Stimulated activated naive CD8-positive, alpha-beta T cell treated with anti-CD3 and anti-CD28 coated beads, Interleukin-15, Interleukin-2, amounts not matched to agents 100 ng/mL and 50 ng/mL, for 24 hours (primary cell): ENCODE data around the gene DDC.

Experiments
- H3K27ac Mint-ChIP-seq: one replicate; pipeline ENCODE4 v1.8.0; 2021; ENCODE audit warnings: mild to moderate bottlenecking, mixed read lengths
- H3K27me3 Mint-ChIP-seq: one replicate; pipeline ENCODE4 v1.8.0; 2021; ENCODE audit warnings: mixed read lengths
- H3K36me3 Mint-ChIP-seq: one replicate; pipeline ENCODE4 v1.8.0; 2021; ENCODE audit warnings: low read depth, mixed read lengths
- H3K4me1 Mint-ChIP-seq: one replicate; pipeline ENCODE4 v1.8.0; 2021; ENCODE audit warnings: low read depth, mixed read lengths
- H3K4me3 Mint-ChIP-seq: one replicate; pipeline ENCODE4 v1.8.0; 2021; ENCODE audit warnings: mild to moderate bottlenecking, mixed read lengths
- H3K9me3 Mint-ChIP-seq: one replicate; pipeline ENCODE4 v1.8.0; 2021; ENCODE audit warnings: mixed read lengths

DDC gene

GRCh38 chr7:50502001-50502684 is 63.1 kb downstream of the DDC start:
- Mint-ChIP-seq H3K4me1 (peaks cover 3% of the 10 kb centered on the region), H3K27me3 (peaks cover 9% of the 10 kb centered on the region), H3K27ac (no peak overlapping the region), H3K4me3 (no peak overlapping the region), H3K9me3 (no peaks in the 10 kb centered on the region), H3K36me3 (no peaks in the 10 kb centered on the region)

DNA sequence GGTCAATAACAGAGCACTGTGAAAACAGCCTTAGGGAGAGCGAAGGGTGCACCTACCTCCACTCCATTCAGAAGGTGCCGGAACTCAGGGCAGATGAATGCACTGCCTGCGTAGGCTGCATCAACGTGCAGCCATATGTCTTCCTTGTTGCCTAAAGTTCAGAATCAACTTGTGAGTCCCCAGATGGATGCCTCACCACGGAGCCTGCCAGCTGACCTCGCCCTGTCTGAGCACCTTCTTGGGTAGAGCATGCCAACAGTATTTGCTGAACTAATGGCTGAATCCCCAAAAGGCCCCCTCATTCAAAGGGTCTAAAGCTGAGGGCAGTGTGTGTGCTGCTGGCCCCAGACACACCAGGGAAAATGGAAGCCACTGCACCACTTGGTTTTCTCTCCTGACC is 66.1 kb downstream of the DDC start:
- H3K27ac Mint-ChIP-seq: no peak overlapping the region
- H3K27me3 Mint-ChIP-seq: peaks cover 14% of the 10 kb centered on the region
- H3K4me3 Mint-ChIP-seq: no peak overlapping the region
- no peaks in the 10 kb centered on the region for H3K36me3 Mint-ChIP-seq
- H3K9me3 Mint-ChIP-seq: no peaks in the 10 kb centered on the region
- H3K4me1 Mint-ChIP-seq: peaks cover 6% of the 10 kb centered on the region

GRCh38 chr7:50497968-50498367 is 67.2 kb downstream of the DDC start:
- H3K4me1 Mint-ChIP-seq: peaks cover 6% of the 10 kb centered on the region
- H3K36me3 Mint-ChIP-seq: no peaks in the 10 kb centered on the region
- H3K4me3 Mint-ChIP-seq: no peak overlapping the region
- peaks cover 14% of the 10 kb centered on the region for H3K27me3 Mint-ChIP-seq
- no peaks in the 10 kb centered on the region for H3K9me3 Mint-ChIP-seq
- no peak overlapping the region for H3K27ac Mint-ChIP-seq

GRCh38 chr7:50497068-50497642 is 68.0 kb downstream of the DDC start:
- Mint-ChIP-seq H3K36me3 (no peaks in the 10 kb centered on the region), H3K9me3 (no peaks in the 10 kb centered on the region), H3K27me3 (peaks cover 14% of the 10 kb centered on the region), H3K27ac (no peak overlapping the region), H3K4me3 (no peak overlapping the region), H3K4me1 (peaks cover 6% of the 10 kb centered on the region)

DNA sequence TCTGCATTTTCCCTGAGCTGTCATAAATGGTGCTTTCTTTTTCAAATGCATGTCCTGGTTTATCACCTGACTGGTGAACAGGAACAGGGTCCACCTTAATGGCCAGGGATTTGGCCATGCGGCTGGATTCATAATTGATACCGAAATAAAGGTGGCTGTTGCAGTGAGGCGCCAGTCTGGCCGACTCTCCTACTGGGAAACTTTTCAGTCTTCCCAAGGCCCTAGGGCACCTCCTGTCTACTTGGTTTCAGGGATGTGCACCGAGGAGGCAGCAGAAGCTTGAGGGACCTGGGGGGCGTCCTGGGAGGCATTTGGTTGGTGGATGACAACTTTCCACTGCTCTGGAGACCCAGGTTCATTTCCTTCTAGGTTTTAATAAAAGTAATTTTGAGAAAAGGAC is 68.6 kb downstream of the DDC start:
- peaks cover 14% of the 10 kb centered on the region for H3K27me3 Mint-ChIP-seq
- no peak overlapping the region for H3K4me3 Mint-ChIP-seq
- no peaks in the 10 kb centered on the region for H3K36me3 Mint-ChIP-seq
- H3K4me1 Mint-ChIP-seq: peaks cover 6% of the 10 kb centered on the region
- no peaks in the 10 kb centered on the region for H3K9me3 Mint-ChIP-seq
- H3K27ac Mint-ChIP-seq: no peak overlapping the region

GRCh38 chr7:50495746-50496145 is 69.5 kb downstream of the DDC start:
- Mint-ChIP-seq H3K27ac (no peak overlapping the region), H3K4me3 (no peak overlapping the region), H3K27me3 (peaks cover 18% of the 10 kb centered on the region), H3K4me1 (peaks cover 6% of the 10 kb centered on the region), H3K9me3 (no peaks in the 10 kb centered on the region), H3K36me3 (no peaks in the 10 kb centered on the region)

- Mint-ChIP-seq H3K4me3 (no peak overlapping the region), H3K4me1 (peaks cover 6% of the 10 kb centered on the region), H3K27ac (no peak overlapping the region), H3K36me3 (no peaks in the 10 kb centered on the region), H3K27me3 (peaks cover 14% of the 10 kb centered on the region), H3K9me3 (no peaks in the 10 kb centered on the region)
These were observed 72.3 kb downstream of the DDC start for GRCh38 chr7:50492770-50493519.

- Mint-ChIP-seq H3K9me3 (no peaks in the 10 kb centered on the region), H3K27me3 (peaks cover 6% of the 10 kb centered on the region), H3K4me3 (no peak overlapping the region), H3K27ac (no peak overlapping the region), H3K4me1 (peaks cover 1% of the 10 kb centered on the region), H3K36me3 (no peaks in the 10 kb centered on the region)
These were observed 73.3 kb downstream of the DDC start for GRCh38 chr7:50491943-50492342.

DNA sequence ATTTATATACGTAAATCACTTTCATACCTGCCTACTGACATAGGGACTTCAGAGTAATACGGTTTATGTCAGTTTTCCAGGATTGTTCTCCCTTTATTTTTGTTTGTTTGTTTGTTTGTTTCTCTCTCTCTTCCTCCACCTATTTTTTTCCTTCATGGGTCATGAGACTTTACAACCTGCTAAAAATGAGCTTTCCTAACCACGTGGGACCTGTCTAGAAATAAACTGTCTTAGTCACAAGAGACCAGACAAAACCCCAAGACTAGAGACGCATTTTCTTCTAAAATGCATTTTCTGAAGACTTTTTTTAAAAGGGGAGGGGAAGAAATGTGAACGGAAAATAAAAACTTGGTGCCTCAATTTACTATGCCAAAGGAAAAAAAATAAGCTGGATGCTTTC is 74.0 kb downstream of the DDC start:
- no peaks in the 10 kb centered on the region for H3K4me1 Mint-ChIP-seq
- H3K4me3 Mint-ChIP-seq: no peak overlapping the region
- H3K27me3 Mint-ChIP-seq: peaks cover 4% of the 10 kb centered on the region
- no peaks in the 10 kb centered on the region for H3K36me3 Mint-ChIP-seq
- no peak overlapping the region for H3K27ac Mint-ChIP-seq
- H3K9me3 Mint-ChIP-seq: no peaks in the 10 kb centered on the region

- Mint-ChIP-seq H3K4me1 (no peaks in the 10 kb centered on the region), H3K27ac (no peak overlapping the region), H3K4me3 (no peak overlapping the region), H3K36me3 (no peaks in the 10 kb centered on the region), H3K9me3 (no peaks in the 10 kb centered on the region), H3K27me3 (peaks cover 4% of the 10 kb centered on the region)
These were observed 76.8 kb downstream of the DDC start for GRCh38 chr7:50488379-50488778.

GRCh38 chr7:50486512-50486911 is 78.7 kb downstream of the DDC start:
- Mint-ChIP-seq H3K9me3 (no peaks in the 10 kb centered on the region), H3K27me3 (peaks cover 4% of the 10 kb centered on the region), H3K36me3 (no peaks in the 10 kb centered on the region), H3K4me1 (no peaks in the 10 kb centered on the region), H3K4me3 (no peak overlapping the region), H3K27ac (no peak overlapping the region)

DNA sequence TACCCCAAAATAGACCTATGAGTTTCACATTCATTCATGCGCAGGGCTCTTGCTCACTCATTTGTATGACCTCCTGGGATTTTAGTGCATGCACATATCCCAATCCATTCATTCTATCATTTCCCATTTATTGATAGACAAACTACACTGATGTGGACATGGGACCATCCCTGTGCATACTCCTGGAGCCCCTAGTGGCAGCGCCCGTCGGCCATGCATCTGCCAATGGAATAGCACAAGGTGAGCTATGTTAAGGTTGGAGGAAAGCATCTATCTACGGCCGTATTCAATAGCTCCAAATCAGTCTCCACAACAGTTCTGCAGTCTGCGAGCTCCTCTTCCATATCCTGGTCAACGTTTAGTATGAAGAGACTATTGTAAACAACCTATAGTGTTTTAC is 83.3 kb downstream of the DDC start:
- no peaks in the 10 kb centered on the region for H3K9me3 Mint-ChIP-seq
- no peak overlapping the region for H3K4me3 Mint-ChIP-seq
- no peaks in the 10 kb centered on the region for H3K4me1 Mint-ChIP-seq
- no peaks in the 10 kb centered on the region for H3K27me3 Mint-ChIP-seq
- no peak overlapping the region for H3K27ac Mint-ChIP-seq
- no peaks in the 10 kb centered on the region for H3K36me3 Mint-ChIP-seq

DNA sequence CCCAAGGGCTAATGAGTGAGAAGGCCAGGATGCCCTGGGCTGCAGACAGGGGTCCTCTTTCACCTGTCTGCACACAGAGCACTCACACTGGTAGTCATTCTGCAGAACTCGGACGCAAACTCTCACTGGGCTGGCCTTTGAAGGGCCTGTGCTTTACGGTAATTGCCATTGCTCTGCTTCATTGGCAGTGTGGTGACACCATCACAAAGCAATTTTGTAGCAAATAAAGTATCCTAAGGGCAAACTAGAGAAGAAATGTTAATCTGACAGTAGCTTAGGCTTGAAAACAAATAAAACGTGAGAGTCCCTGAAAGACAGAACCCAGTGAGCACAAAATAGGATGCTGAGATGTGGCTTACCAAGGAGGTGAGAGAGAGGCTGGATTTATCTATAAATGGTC is 84.4 kb downstream of the DDC start:
- no peaks in the 10 kb centered on the region for H3K36me3 Mint-ChIP-seq
- no peaks in the 10 kb centered on the region for H3K4me1 Mint-ChIP-seq
- H3K27ac Mint-ChIP-seq: no peak overlapping the region
- H3K9me3 Mint-ChIP-seq: no peaks in the 10 kb centered on the region
- no peaks in the 10 kb centered on the region for H3K27me3 Mint-ChIP-seq
- no peak overlapping the region for H3K4me3 Mint-ChIP-seq

DNA sequence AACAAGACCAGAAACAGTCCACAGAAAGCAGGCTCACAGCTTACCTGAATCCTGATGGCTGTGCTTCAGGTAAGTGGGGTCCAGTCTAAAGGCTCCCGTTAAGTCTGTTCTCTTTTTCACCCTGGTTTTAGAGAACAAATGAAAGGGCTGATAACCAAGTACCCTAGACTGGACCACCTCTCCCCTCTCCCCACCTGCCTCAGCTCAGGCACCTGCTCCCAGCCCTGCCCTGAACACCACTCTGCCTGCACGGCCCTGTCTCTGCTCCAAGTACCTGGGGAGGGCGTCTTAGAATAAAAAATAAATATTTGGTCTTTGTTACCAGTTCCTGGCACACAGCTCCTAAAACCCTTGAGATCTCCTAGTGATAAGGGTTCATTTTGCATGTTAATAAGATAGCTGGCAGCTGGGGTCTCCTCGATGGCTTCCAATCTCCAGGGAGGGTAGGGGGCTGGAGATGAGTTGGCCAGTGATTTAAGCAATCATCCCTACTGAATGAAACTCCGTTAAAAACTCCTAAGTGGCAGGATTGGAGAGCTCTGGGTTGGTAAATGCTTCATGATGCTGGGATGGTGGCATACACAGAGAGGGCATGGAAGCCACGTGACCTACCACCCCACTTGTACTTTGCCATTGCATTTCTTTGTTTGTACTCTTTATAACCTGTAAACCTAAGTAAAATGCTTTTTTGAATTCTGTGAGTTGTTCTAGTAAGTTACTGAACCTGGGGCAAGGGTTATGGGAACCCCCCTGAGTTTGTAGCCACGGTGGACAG is 85.3 kb downstream of the DDC start:
- Mint-ChIP-seq H3K27ac (no peak overlapping the region), H3K27me3 (no peaks in the 10 kb centered on the region), H3K36me3 (no peaks in the 10 kb centered on the region), H3K4me1 (peaks cover 1% of the 10 kb centered on the region), H3K9me3 (no peaks in the 10 kb centered on the region), H3K4me3 (no peak overlapping the region)

DNA sequence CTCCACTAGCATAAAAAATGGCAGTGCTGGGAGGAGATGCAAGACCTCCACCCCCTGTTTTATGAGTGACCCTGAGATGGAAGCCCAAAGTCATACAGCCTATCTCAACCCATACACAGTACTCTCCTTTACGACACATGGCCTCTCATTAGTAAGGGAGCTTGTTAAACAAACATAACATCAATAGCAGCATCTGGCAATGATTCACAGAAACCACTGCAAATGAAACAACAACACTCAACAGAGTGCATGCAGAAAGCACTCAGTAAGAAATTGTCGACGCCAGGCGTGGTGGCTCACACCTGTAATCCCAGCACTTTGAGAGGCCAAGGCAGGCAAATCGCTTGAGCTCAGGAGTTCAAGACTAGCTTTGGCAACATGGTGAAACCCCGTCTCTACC is 87.6 kb downstream of the DDC start:
- H3K4me3 Mint-ChIP-seq: no peak overlapping the region
- H3K27me3 Mint-ChIP-seq: no peaks in the 10 kb centered on the region
- H3K9me3 Mint-ChIP-seq: no peaks in the 10 kb centered on the region
- no peaks in the 10 kb centered on the region for H3K36me3 Mint-ChIP-seq
- no peak overlapping the region for H3K27ac Mint-ChIP-seq
- H3K4me1 Mint-ChIP-seq: peaks cover 4% of the 10 kb centered on the region
